Measurements from ENCODE around the gene TUFM. TPM values are rescaled to one million over a fixed set of nuclear protein-coding genes. Genes with fewer than 3 reads are reported as not detected.

Gene TUFM
- total RNA-seq, 1 experiment from 2014 or later: 207 TPM

DNA sequence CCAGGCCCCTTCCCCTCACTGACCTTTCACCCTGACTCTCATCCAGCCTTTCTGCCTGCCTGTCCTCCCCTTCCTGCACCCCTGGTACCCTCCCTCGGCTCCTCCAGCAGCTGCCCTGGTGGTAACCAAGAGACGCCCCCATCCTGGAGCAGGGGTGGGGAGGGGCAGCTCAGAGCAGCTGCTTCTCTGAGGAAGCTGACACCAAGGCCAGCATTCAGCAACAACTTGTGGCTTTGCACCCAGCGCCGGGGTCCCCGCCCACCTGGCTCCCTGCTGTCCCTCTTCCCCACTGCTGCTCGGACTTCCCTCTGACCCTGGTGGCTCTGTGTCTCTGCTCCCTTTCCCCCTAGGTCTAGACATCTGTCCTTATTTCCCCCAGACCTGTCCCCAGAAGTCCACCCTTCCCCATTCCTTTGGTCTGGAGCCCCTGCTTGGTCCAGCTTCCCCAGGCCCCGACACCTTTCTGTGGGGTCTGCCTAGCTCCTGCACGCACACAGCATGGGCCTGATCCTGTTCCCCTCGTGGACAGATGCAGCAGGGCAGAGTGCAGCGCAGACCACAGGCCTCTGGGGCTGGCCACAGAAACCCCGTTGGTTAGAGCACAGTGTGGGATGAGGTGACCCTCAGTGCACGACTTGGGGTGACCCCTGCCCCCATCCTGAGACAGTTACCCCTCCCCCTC, 31.0 kb upstream of the TUFM start:
- Histone ChIP-seq H3K9me3 (ENCODE audit: control insufficient read depth, low read depth, low read length) (no peaks in the 10 kb centered on the region), H3K27me3 (ENCODE audit: insufficient read depth, low read length) (peaks cover 6% of the 10 kb centered on the region; the same call in 1 of the 2 replicates), H3K27ac (ENCODE audit: insufficient read length, low read depth, low read length) (no peak overlapping the region), H3K79me1 (ENCODE audit: insufficient read depth, low read depth, low read length, poor library complexity, severe bottlenecking) (no peaks in the 10 kb centered on the region), H3K9ac (ENCODE audit: extremely low read depth, insufficient read length, low read length) (no peak overlapping the region), H3K4ac (ENCODE audit: low read depth, low read length) (no peak overlapping the region), H2BK5ac (ENCODE audit: insufficient read length, low read length) (no peak overlapping the region), H2BK20ac (ENCODE audit: low read depth, low read length, poor library complexity, severe bottlenecking) (no peak overlapping the region), H3K79me2 (ENCODE audit: insufficient read depth, low read length) (no peaks in the 10 kb centered on the region), H3K14ac (ENCODE audit: insufficient read depth, low read length) (no peak overlapping the region), H3K23ac (ENCODE audit: insufficient read length, low read depth, low read length) (no peak overlapping the region), H2AFZ (ENCODE audit: low read length) (no peak overlapping the region), H4K91ac (ENCODE audit: insufficient read length, low read depth, low read length) (no peak overlapping the region), H4K5ac (ENCODE audit: insufficient read length, low read depth, low read length) (no peak overlapping the region), H3K4me2 (ENCODE audit: insufficient read depth, insufficient read length, low read length) (no peak overlapping the region), H3K4me1 (ENCODE audit: insufficient read depth, low read length) (peaks cover 1% of the 10 kb centered on the region; the same call in 1 of the 2 replicates), H2BK15ac (ENCODE audit: low read depth, low read length) (no peak overlapping the region), H3K18ac (ENCODE audit: insufficient read length, low read depth, low read length) (no peak overlapping the region), H3K23me2 (ENCODE audit: insufficient read length, low read depth, low read length, poor library complexity, severe bottlenecking) (peaks cover 11% of the 10 kb centered on the region), H4K20me1 (ENCODE audit: control insufficient read depth, insufficient read depth, insufficient read length) (peaks cover 5% of the 10 kb centered on the region), H2BK12ac (ENCODE audit: insufficient read length, low read depth, low read length) (no peak overlapping the region), H3T11ph (ENCODE audit: low read length) (no peak overlapping the region), H3K56ac (ENCODE audit: insufficient read length, low read depth, low read length) (no peak overlapping the region), H4K8ac (replicated peaks; ENCODE audit: insufficient read length, low read depth, low read length) (no peak overlapping the region), H2BK120ac (ENCODE audit: low read depth, low read length, poor library complexity, severe bottlenecking) (no peak overlapping the region), H2AK5ac (ENCODE audit: insufficient read length, low read length) (no peak overlapping the region)
- H3K9me3 Mint-ChIP-seq: no peaks in the 10 kb centered on the region; a peak in 2 of 5 replicates
- H3K27ac Mint-ChIP-seq: peak overlapping the region; percentile 53 to 84 (median 83); a peak in 5 of 7 replicates
- DNase-seq: no peak
- H3K36me3 Mint-ChIP-seq (ENCODE audit: insufficient read depth in 1 of 3, low read depth in 3 of 3): peaks cover 4 to 27% (median 15%) of the 10 kb centered on the region in 3 experiments
- H3K4me3 Mint-ChIP-seq: no peak overlapping the region
- TF ChIP-seq CTCF (conservative IDR thresholded peaks at IDR 0.05): no peak
- H3K27me3 Mint-ChIP-seq (ENCODE audit: low read depth): peaks cover 17% of the 10 kb centered on the region
- no CpG with 5 or more reads among the region's 12 CpGs for WGBS (ENCODE audit: extremely low coverage, insufficient read length, low lambda C conversion rate)
- peaks cover 26 to 51% of the 10 kb centered on the region in 2 experiments for H3K4me1 Mint-ChIP-seq
